Measurements from ENCODE around the gene PSMA5. TPM values are rescaled to one million over a fixed set of nuclear protein-coding genes. Genes with fewer than 3 reads are reported as not detected.
A peak's percentile ranks its signal among the peaks of the same experiment; 100 is the strongest.

The PSMA5 gene
- total and polyA plus RNA-seq, 2 experiments from 2014 or later, result 64.4 to 90.1 TPM

DNA sequence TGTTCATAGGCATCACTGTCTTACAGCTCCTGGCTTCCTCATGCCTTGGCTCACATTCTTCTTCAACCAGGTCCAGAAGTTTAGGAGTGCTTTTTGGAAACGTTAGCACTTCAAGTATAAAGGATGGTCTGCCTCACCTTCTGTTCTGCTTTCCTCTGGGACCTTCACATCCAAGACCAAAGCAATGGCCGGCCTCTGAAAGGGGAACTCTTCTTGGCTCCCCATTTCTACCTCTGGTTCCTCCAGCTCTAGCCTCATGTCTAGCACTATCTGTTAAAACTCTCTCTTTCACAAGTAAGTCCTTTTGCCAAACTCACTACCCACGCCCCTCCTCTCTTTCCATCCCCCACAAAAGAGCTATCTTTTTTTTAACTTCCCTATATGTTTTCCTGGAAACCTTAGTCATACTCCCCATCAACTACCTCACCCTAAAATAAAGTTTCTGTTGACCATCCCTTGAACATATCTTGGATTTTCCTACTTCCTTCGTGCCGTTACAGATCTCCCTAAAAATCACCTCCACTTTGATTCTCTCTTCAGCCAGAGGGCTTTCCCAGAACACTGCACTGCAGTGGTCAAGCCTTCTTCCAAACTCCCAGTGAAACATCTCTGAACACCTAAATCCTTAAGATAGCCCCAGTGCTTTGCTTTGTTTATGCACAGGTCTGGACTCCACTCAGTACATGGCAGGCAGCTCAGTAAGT lies 36.5 kb downstream of the PSMA5 start:
- Histone ChIP-seq H3K4me2 (no peak overlapping the region), H3K79me2 (peaks cover 88% of the 10 kb centered on the region), H2AFZ (no peak overlapping the region), H3K36me3 (replicated peaks; ENCODE audit: insufficient read depth, low read depth) (no peaks in the 10 kb centered on the region), H3K4me3 (no peak overlapping the region), H3K27ac (peak overlapping the region; percentile 8), H3K27me3 (no peaks in the 10 kb centered on the region), H3K9me2 (replicated peaks; ENCODE audit: insufficient read depth) (no peaks in the 10 kb centered on the region), H3K9me3 (ENCODE audit: low read depth) (no peaks in the 10 kb centered on the region), H3K4me1 (ENCODE audit: insufficient read depth) (peaks cover 25% of the 10 kb centered on the region), H4K20me1 (ENCODE audit: insufficient read depth, poor library complexity, severe bottlenecking) (no peaks in the 10 kb centered on the region)
- WGBS (ENCODE audit: low lambda C conversion rate, missing lambda C conversion rate), result 86% methylated on average over 5 of the region's 5 CpGs
- DNase-seq (ENCODE audit: low spot score), result no peak
- no peak for TF ChIP-seq EZH2phosphoT487 (IDR thresholded peaks at IDR 0.05; ENCODE audit: low read depth, severe bottlenecking, unreplicated experiment)
- TF ChIP-seq, protein P1, sequence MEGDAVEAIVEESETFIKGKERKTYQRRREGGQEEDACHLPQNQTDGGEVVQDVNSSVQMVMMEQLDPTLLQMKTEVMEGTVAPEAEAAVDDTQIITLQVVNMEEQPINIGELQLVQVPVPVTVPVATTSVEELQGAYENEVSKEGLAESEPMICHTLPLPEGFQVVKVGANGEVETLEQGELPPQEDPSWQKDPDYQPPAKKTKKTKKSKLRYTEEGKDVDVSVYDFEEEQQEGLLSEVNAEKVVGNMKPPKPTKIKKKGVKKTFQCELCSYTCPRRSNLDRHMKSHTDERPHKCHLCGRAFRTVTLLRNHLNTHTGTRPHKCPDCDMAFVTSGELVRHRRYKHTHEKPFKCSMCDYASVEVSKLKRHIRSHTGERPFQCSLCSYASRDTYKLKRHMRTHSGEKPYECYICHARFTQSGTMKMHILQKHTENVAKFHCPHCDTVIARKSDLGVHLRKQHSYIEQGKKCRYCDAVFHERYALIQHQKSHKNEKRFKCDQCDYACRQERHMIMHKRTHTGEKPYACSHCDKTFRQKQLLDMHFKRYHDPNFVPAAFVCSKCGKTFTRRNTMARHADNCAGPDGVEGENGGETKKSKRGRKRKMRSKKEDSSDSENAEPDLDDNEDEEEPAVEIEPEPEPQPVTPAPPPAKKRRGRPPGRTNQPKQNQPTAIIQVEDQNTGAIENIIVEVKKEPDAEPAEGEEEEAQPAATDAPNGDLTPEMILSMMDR (IDR thresholded peaks at IDR 0.05; ENCODE audit: poor library complexity), result no peak
- TF ChIP-seq EZH2 (IDR thresholded peaks at IDR 0.05; ENCODE audit: borderline replicate concordance), result no peak

DNA sequence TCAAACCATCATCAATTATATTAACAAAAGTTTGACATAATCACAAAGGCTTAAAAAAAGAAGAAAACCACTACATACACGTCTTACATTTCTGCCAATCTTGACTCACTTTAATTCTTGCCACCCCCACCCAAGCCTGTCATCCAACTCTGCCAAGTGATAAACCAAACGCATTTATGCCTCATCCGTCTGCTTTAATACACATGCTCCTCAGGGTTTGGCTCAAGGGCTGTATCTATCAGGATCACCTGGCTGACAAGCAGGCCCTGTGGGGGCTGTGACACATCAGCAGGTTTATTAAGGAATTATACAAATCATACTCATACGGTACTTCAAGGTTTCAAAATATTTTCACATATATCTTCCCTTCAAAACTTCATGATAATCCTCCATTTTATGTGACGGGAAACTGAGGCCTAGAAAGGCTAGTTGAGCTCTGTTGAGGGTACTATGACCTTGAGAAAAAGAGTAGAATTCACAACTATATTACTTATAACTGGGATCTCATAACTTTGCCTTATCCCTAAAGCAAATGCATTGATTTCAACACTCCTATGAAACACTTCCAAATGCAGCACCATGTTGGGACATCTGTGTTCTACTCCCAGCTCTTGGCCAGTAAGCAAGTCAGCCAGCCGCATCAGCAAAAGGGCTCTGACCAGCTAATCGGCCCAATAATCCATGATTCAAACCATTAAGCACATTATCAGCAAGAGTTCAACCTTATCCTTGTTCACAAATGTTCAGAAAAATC lies 37.2 kb downstream of the PSMA5 start:
- Histone ChIP-seq H3K27ac (no peak overlapping the region), H3K4me2 (no peak overlapping the region), H2AFZ (no peak overlapping the region), H4K20me1 (ENCODE audit: insufficient read depth, poor library complexity, severe bottlenecking) (no peaks in the 10 kb centered on the region), H3K9me2 (replicated peaks; ENCODE audit: insufficient read depth) (no peaks in the 10 kb centered on the region), H3K9me3 (ENCODE audit: low read depth) (no peaks in the 10 kb centered on the region), H3K4me1 (ENCODE audit: insufficient read depth) (peaks cover 25% of the 10 kb centered on the region), H3K27me3 (no peaks in the 10 kb centered on the region), H3K36me3 (replicated peaks; ENCODE audit: insufficient read depth, low read depth) (no peaks in the 10 kb centered on the region), H3K4me3 (no peak overlapping the region), H3K79me2 (peaks cover 88% of the 10 kb centered on the region)
- TF ChIP-seq EZH2phosphoT487 (IDR thresholded peaks at IDR 0.05; ENCODE audit: low read depth, severe bottlenecking, unreplicated experiment) (no peak), EZH2 (IDR thresholded peaks at IDR 0.05; ENCODE audit: borderline replicate concordance) (no peak)
- TF ChIP-seq, protein P1 (IDR thresholded peaks at IDR 0.05; ENCODE audit: poor library complexity), result no peak
- DNase-seq (ENCODE audit: low spot score), result no peak
- 90% methylated on average over 7 of the region's 7 CpGs for WGBS (ENCODE audit: low lambda C conversion rate, missing lambda C conversion rate)

- H3K27ac ChIP-seq, result no peak overlapping the region
- no peak for DNase-seq (ENCODE audit: low spot score)
- no peaks in the 10 kb centered on the region for H3K9me3 ChIP-seq (ENCODE audit: low read depth)
- H3K4me1 ChIP-seq (ENCODE audit: insufficient read depth), result peaks cover 17% of the 10 kb centered on the region
- H3K27me3 ChIP-seq, result no peaks in the 10 kb centered on the region
- H4K20me1 ChIP-seq (ENCODE audit: insufficient read depth, poor library complexity, severe bottlenecking), result peaks cover 6% of the 10 kb centered on the region
- TF ChIP-seq EZH2phosphoT487 (IDR thresholded peaks at IDR 0.05; ENCODE audit: low read depth, severe bottlenecking, unreplicated experiment) (no peak), EZH2 (IDR thresholded peaks at IDR 0.05; ENCODE audit: borderline replicate concordance) (no peak)
- TF ChIP-seq, protein P1 (IDR thresholded peaks at IDR 0.05; ENCODE audit: poor library complexity), result no peak
- 97% methylated on average over 5 of the region's 5 CpGs for WGBS (ENCODE audit: low lambda C conversion rate, missing lambda C conversion rate)
- H3K36me3 ChIP-seq (replicated peaks; ENCODE audit: insufficient read depth, low read depth), result no peaks in the 10 kb centered on the region
- no peaks in the 10 kb centered on the region for H3K9me2 ChIP-seq (replicated peaks; ENCODE audit: insufficient read depth)
- H3K4me3 ChIP-seq, result no peak overlapping the region
- no peak overlapping the region for H3K4me2 ChIP-seq
- H3K79me2 ChIP-seq, result peaks cover 93% of the 10 kb centered on the region
- no peak overlapping the region for H2AFZ ChIP-seq
These were observed 38.0 kb downstream of the PSMA5 start for GRCh38 chr1:109388208-109388711.
